ENCODE measurements around the gene RNF138.

Gene RNF138

GRCh38 chr18:32091724-32092421 is at the start of gene RNF138:
Gene RNF138 (plus strand): TSS chr18:32091874. CDS start chr18:32092777, 903 bp downstream.
- Mint-ChIP-seq H3K27me3 (no peaks in the 10 kb centered on the region), H3K27ac (peak within 1 kb of the TSS; percentile 95), H3K9me3 (no peaks in the 10 kb centered on the region), H3K4me3 (peak within 1 kb of the TSS; percentile 97), H3K36me3 (ENCODE audit: low read depth) (peaks cover 33% of the 10 kb centered on the region), H3K4me1 (peaks cover 45% of the 10 kb centered on the region)
- DNase-seq (peak; percentile 91), ATAC-seq (peak; percentile 65)

- no peak overlapping the region for H3K4me3 Mint-ChIP-seq
- peaks cover 46% of the 10 kb centered on the region for H3K4me1 Mint-ChIP-seq
- ATAC-seq (no peak), DNase-seq (no peak)
- no peaks in the 10 kb centered on the region for H3K9me3 Mint-ChIP-seq
- no peaks in the 10 kb centered on the region for H3K27me3 Mint-ChIP-seq
- H3K36me3 Mint-ChIP-seq (ENCODE audit: low read depth), result peaks cover 30% of the 10 kb centered on the region
- no peak overlapping the region for H3K27ac Mint-ChIP-seq
These were observed 49.3 kb upstream of the RNF138 start for GRCh38 chr18:32042337-32042736.

GRCh38 chr18:32048507-32049091 is 43.1 kb upstream of the RNF138 start:
- peak; percentile 74 for ATAC-seq
- peaks cover 40% of the 10 kb centered on the region for H3K4me1 Mint-ChIP-seq

DNA sequence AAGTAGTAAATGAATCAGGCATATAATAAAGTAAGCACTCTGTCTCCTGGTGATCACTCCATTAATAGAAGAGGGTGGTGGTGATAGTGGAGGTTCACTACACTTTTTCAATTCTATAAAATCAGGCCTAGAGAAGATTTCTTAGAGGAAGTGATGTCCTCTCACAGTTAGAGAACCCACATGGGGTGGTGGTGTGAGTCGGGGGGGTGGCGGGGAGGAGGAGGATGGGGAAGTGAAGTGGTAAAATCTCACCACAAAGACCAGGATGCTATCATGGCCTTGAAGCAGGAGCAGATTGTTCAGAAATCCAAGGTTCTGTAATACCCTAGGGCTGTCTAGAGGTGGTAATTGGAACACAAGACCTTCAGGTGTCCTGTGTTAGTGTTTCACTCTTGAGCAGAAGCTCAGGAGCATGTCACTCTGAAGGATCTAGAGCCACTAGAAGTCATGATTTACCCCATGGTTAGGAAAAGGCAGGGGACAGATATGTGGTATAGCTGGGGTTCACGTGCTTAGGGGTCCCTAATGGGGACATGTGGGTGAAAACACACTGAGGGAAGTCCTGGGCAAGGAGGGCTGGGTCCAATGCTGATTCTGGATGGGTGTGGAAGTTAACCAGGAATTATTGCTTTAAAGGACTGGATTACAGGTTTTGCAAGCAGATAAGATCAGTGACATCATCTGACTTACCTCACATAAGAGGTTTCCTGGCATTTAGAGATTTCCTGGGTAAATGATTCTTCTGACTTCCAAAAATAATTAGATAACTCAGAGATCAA is 42.1 kb upstream of the RNF138 start:
- peak overlapping the region; percentile 84 for H3K27ac Mint-ChIP-seq
- H3K9me3 Mint-ChIP-seq, result no peaks in the 10 kb centered on the region
- H3K4me1 Mint-ChIP-seq, result peaks cover 40% of the 10 kb centered on the region
- peak overlapping the region; percentile 27 for H3K4me3 Mint-ChIP-seq
- peaks cover 14% of the 10 kb centered on the region for H3K36me3 Mint-ChIP-seq (ENCODE audit: low read depth)
- no peaks in the 10 kb centered on the region for H3K27me3 Mint-ChIP-seq
- DNase-seq (peak; percentile 41), ATAC-seq (peak; percentile 55)

More at GRCh38 chr18:32048507-32049091, 43.1 kb upstream of the RNF138 start:
- Mint-ChIP-seq H3K9me3 (no peaks in the 10 kb centered on the region), H3K4me3 (peak overlapping the region; percentile 39), H3K27me3 (no peaks in the 10 kb centered on the region), H3K36me3 (ENCODE audit: low read depth) (peaks cover 13% of the 10 kb centered on the region), H3K27ac (peak overlapping the region; percentile 84)
- no peak for DNase-seq

- no peak overlapping the region for H3K4me3 Mint-ChIP-seq
- no peak for DNase-seq
- no peaks in the 10 kb centered on the region for H3K27me3 Mint-ChIP-seq
- peaks cover 30% of the 10 kb centered on the region for H3K4me1 Mint-ChIP-seq
- peaks cover 26% of the 10 kb centered on the region for H3K36me3 Mint-ChIP-seq (ENCODE audit: low read depth)
- no peak for ATAC-seq
- no peaks in the 10 kb centered on the region for H3K9me3 Mint-ChIP-seq
- no peak overlapping the region for H3K27ac Mint-ChIP-seq
These were observed 34.9 kb upstream of the RNF138 start for GRCh38 chr18:32056613-32057358.

- no peak for DNase-seq
- Mint-ChIP-seq H3K4me3 (no peak overlapping the region), H3K4me1 (peaks cover 26% of the 10 kb centered on the region), H3K27ac (no peak overlapping the region), H3K27me3 (no peaks in the 10 kb centered on the region), H3K36me3 (ENCODE audit: low read depth) (peaks cover 24% of the 10 kb centered on the region), H3K9me3 (no peaks in the 10 kb centered on the region)
- ATAC-seq, result no peak
These were observed 34.0 kb upstream of the RNF138 start for GRCh38 chr18:32057624-32058165.

GRCh38 chr18:32060026-32060425 is 31.6 kb upstream of the RNF138 start:
- Mint-ChIP-seq H3K4me1 (peaks cover 26% of the 10 kb centered on the region), H3K27ac (no peak overlapping the region), H3K27me3 (no peaks in the 10 kb centered on the region), H3K9me3 (no peaks in the 10 kb centered on the region), H3K36me3 (ENCODE audit: low read depth) (peaks cover 25% of the 10 kb centered on the region), H3K4me3 (no peak overlapping the region)
- DNase-seq (no peak), ATAC-seq (no peak)

DNA sequence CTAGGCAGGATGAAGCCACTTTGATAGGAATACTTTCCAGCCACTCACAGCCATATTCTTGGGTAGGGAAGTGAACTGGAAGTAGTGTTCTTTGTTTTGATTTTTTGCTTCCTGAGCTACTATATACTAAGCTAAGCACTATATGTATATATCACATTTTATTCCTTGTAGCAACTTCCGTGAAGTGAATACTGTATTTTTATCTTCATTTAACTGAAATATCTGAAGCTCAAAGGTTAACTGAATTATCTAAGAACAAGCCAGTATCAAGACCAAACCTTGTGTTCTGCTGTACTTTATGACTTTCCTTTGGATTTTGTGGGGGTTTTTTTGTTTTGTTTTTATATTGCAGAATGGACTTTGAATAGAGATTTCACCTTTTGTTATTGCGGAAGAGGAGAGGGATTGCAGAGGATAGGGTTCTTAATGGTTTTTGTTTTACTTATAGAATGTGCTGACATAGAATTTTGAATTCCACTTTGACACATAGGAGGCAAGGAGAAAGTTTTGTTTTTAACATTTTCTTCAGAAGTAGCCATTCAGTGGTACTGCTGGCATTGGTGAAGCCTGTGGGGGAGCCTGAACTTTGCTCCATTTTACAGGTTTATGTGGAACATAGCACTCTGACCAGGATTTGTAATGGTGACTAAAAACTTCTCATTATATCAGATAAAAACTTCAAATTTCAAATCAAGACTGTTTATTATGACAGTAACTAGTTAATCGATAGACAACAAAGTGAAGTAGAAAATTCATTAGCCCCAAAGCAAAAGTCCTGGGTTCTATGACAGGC is 24.1 kb upstream of the RNF138 start:
- no peak for DNase-seq
- Mint-ChIP-seq H3K9me3 (no peaks in the 10 kb centered on the region), H3K27ac (peak overlapping the region; percentile 0), H3K27me3 (no peaks in the 10 kb centered on the region), H3K4me1 (peaks cover 2% of the 10 kb centered on the region), H3K36me3 (ENCODE audit: low read depth) (peaks cover 18% of the 10 kb centered on the region), H3K4me3 (no peak overlapping the region)
- no peak for ATAC-seq

GRCh38 chr18:32072321-32072720 is 19.4 kb upstream of the RNF138 start:
- Mint-ChIP-seq H3K36me3 (ENCODE audit: low read depth) (peaks cover 23% of the 10 kb centered on the region), H3K4me3 (no peak overlapping the region), H3K9me3 (no peaks in the 10 kb centered on the region), H3K27ac (no peak overlapping the region), H3K27me3 (no peaks in the 10 kb centered on the region), H3K4me1 (peaks cover 17% of the 10 kb centered on the region)
- no peak for ATAC-seq
- DNase-seq, result no peak

DNA sequence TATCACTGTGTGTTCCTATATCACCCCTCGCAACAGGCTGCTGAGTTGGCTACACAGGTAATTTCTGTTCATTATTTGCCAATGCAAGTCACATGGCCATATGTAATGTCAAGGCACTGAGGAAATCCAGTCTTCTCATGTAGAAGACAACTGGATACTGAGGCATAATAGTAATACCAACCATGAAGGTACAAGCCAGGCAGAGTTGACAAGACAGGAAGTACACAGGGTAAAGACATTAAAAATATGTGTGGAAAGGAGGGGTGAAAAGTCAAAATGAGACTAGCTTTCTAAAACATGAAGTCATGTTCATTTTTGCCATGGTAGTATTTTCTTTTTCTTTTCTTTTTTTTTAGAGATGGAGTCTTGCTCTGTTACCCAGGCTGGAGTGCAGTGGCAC is 17.5 kb upstream of the RNF138 start:
- Mint-ChIP-seq H3K4me1 (peaks cover 17% of the 10 kb centered on the region), H3K36me3 (ENCODE audit: low read depth) (peaks cover 15% of the 10 kb centered on the region), H3K27ac (peak overlapping the region; percentile 67), H3K4me3 (no peak overlapping the region), H3K9me3 (no peaks in the 10 kb centered on the region), H3K27me3 (no peaks in the 10 kb centered on the region)
- ATAC-seq, result peak; percentile 46
- DNase-seq, result no peak

DNA sequence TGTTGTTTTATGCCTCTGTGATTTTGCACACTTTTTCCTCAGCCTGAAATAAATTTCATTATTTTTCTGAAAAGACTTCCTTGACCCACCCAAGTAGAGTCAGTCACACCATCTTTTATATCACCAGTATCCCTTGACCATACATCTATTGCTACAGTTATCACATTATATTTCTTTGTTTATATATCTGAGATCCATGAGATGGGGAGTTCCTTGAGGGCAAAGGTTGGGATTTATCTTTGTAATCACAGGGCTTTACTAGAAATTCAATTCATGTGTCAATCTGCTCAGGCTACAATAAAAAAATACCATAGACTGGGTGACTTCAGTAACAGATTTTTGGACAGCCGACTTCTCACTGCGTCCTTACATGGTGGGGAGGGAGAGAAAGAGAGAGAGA is 12.8 kb upstream of the RNF138 start:
- no peaks in the 10 kb centered on the region for H3K27me3 Mint-ChIP-seq
- ATAC-seq, result no peak
- H3K36me3 Mint-ChIP-seq (ENCODE audit: low read depth), result peaks cover 15% of the 10 kb centered on the region
- no peak overlapping the region for H3K27ac Mint-ChIP-seq
- H3K4me3 Mint-ChIP-seq, result no peak overlapping the region
- H3K4me1 Mint-ChIP-seq, result peaks cover 15% of the 10 kb centered on the region
- DNase-seq, result no peak
- H3K9me3 Mint-ChIP-seq, result no peaks in the 10 kb centered on the region

DNA sequence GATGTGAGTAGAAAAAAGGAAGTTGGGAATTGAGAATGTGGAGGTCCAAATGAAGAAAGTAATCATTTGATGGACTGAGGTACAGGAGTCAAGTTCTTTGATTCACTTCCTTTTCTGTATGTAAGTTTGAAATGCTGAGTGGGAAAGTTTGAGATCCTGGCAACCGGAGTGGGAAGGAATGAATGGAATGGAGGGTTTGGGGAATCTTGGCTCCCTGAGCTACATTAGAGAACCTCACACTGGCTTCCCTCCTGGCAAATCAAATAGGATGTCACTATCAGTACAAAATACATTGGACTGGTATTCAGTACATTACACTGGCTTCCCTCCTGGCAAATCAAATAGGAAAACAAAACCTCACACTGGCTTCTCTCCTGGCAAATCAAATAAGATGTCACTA is 9.8 kb upstream of the RNF138 start:
- Mint-ChIP-seq H3K36me3 (ENCODE audit: low read depth) (no peaks in the 10 kb centered on the region), H3K4me1 (peaks cover 23% of the 10 kb centered on the region), H3K9me3 (no peaks in the 10 kb centered on the region), H3K4me3 (no peak overlapping the region), H3K27ac (no peak overlapping the region), H3K27me3 (no peaks in the 10 kb centered on the region)
- ATAC-seq (no peak), DNase-seq (no peak)

GRCh38 chr18:32083781-32084180 is 7.9 kb upstream of the RNF138 start:
- Mint-ChIP-seq H3K9me3 (no peaks in the 10 kb centered on the region), H3K27me3 (no peaks in the 10 kb centered on the region), H3K4me1 (peaks cover 28% of the 10 kb centered on the region), H3K4me3 (no peak overlapping the region), H3K27ac (peak overlapping the region; percentile 4), H3K36me3 (ENCODE audit: low read depth) (no peaks in the 10 kb centered on the region)
- no peak for ATAC-seq
- DNase-seq, result no peak

Data from activated naive CD8-positive, alpha-beta T cell treated with anti-CD3 and anti-CD28 coated beads, Interleukin-2, amount 50 U/mL, for 24 hours (primary cell).